PC-3 (cell line): Measurements from ENCODE around the gene ARL14EPL. TPM values are rescaled to one million over a fixed set of nuclear protein-coding genes. Genes with fewer than 3 reads are reported as not detected.

Experiments used
- ATAC-seq: fragments of 200-7000 bp; cut with Tn5 transposase; 2 replicates; pipeline ENCODE4 v1.9.1; 2020; ENCODE audit warnings: mild to moderate bottlenecking, moderate library complexity
- BruUV-seq: library from RNA; stranded (reverse); fragments of 400-500 nt; replicated peaks from 2 replicates; lab custom pipeline; 2021; lab: Mats Ljungman, UMichigan
- CTCF ChIA-PET: fragments of 300-600 bp; sonication (Branson Sonifier 250); formaldehyde crosslinking; loops from one replicate; lab custom pipeline; 2022; ENCODE audit warnings: antibody characterized with exemption; lab: Charles Lee
- POLR2A ChIA-PET: fragments of 300-600 bp; sonication (Branson Sonifier 250); formaldehyde crosslinking; loops from one replicate; lab custom pipeline; 2022; ENCODE audit warnings: antibody characterized with exemption; ENCODE audit not compliant: unreplicated experiment; lab: Charles Lee
- DNase-seq: peaks from one replicate; pipeline ENCODE4 v3.0.0-alpha.2; 2015
- H2AFZ ChIP-seq: fragments of 300-600 bp; sonication (generic); 2 replicates; pipeline ENCODE4 v1.6.0; 2016; ENCODE audit warnings: antibody characterized with exemption, low read length
- H3F3A ChIP-seq: fragments of 300-600 bp; sonication (generic); one replicate; pipeline ENCODE4 v1.6.0; 2017; ENCODE audit warnings: antibody characterized with exemption, low read length, control low read depth, mild to moderate bottlenecking; ENCODE audit not compliant: unreplicated experiment
- H3K27ac ChIP-seq: fragments of 300-600 bp; sonication (generic); 2 replicates; pipeline ENCODE4 v1.5.1; 2016; ENCODE audit warnings: mild to moderate bottlenecking, low read length
- H3K27me3 ChIP-seq: fragments of 300-600 bp; sonication (generic); 2 replicates; pipeline ENCODE4 v1.6.1; 2016; ENCODE audit warnings: low read length, mixed read lengths
- H3K36me3 ChIP-seq: fragments of 300-600 bp; sonication (generic); 2 replicates; pipeline ENCODE4 v1.6.1; 2016; ENCODE audit warnings: low read depth, mixed run types, low read length, mixed read lengths
- H3K4me1 ChIP-seq: fragments of 300-600 bp; sonication (generic); 2 replicates; pipeline ENCODE4 v1.5.1; 2016; ENCODE audit warnings: low read length; ENCODE audit not compliant: insufficient read depth
- H3K4me2 ChIP-seq: fragments of 300-600 bp; sonication (generic); 2 replicates; pipeline ENCODE4 v1.6.0; 2016; ENCODE audit warnings: low read length
- H3K4me3 ChIP-seq: fragments of 300-600 bp; sonication (generic); 2 replicates; pipeline ENCODE4 v1.5.1; 2016; ENCODE audit warnings: mild to moderate bottlenecking, low read length, mixed read lengths
- H3K79me2 ChIP-seq: fragments of 300-600 bp; sonication (generic); 2 replicates; pipeline ENCODE4 v1.6.1; 2017; ENCODE audit warnings: low read length, mixed read lengths
- H3K9ac ChIP-seq: fragments of 300-600 bp; sonication (generic); 2 replicates; pipeline ENCODE4 v1.6.0; 2016; ENCODE audit warnings: mild to moderate bottlenecking, low read length
- H3K9me2 ChIP-seq: fragments of 300-600 bp; sonication (generic); replicated peaks from 2 replicates; pipeline ENCODE4 v1.6.1; 2016; ENCODE audit warnings: mixed run types, low read length, mixed read lengths
- H3K9me3 ChIP-seq: fragments of 300-600 bp; sonication (generic); 2 replicates; pipeline ENCODE4 v1.6.1; 2016; ENCODE audit warnings: low read length, mixed read lengths
- H4K20me1 ChIP-seq: fragments of 300-600 bp; sonication (generic); 2 replicates; pipeline ENCODE4 v1.6.1; 2016; ENCODE audit warnings: low read length, mixed read lengths
- CTCF ChIP-seq: fragments of 300-600 bp; sonication (generic); conservative IDR thresholded peaks from 2 replicates; pipeline ENCODE4 v1.5.1; 2017; ENCODE audit warnings: antibody characterized with exemption, low read depth, mild to moderate bottlenecking, low read length
- EZH2 ChIP-seq: fragments of 300-600 bp; sonication (generic); IDR thresholded peaks from one replicate; pipeline ENCODE4 v1.6.1; 2017; ENCODE audit warnings: antibody characterized with exemption, mild to moderate bottlenecking, low read length; ENCODE audit not compliant: unreplicated experiment
- EZH2phosphoT487 ChIP-seq: fragments of 300-600 bp; sonication (generic); IDR thresholded peaks from 2 replicates; pipeline ENCODE4 v1.6.1; 2018; ENCODE audit warnings: mild to moderate bottlenecking, antibody characterized with exemption, low read length, borderline replicate concordance
- intact Hi-C: fragments of 100-400 bp; cut with micrococcal nuclease; formaldehyde crosslinking; loops from 2 replicates; pipeline ENCODE4 v1.9.0; 2023
- total RNA-seq: library from RNA; depleted of rRNA; stranded (reverse); fragments of >200 nt; gene quantifications from 2 replicates; pipeline ENCODE4 v1.2.3, GENCODE V29; 2014

Gene ARL14EPL
- total RNA-seq, 1 experiment from 2014 or later = not detected

GRCh38 chr5:116090302-116090701, 58.0 kb downstream of the ARL14EPL start:
- no peak overlapping the region for H3K4me3 ChIP-seq
- intact Hi-C loops = no loop called here
- H3K9me2 ChIP-seq = no peaks in the 10 kb centered on the region
- DNase-seq (no peak), ATAC-seq (no peak)
- H4K20me1 ChIP-seq = no peaks in the 10 kb centered on the region
- no peak for TF ChIP-seq EZH2
- no peak for TF ChIP-seq EZH2phosphoT487
- TF ChIP-seq CTCF = no peak
- H3K4me2 ChIP-seq = no peak overlapping the region
- peaks cover 37% of the 10 kb centered on the region for H3K79me2 ChIP-seq
- H3K27ac ChIP-seq = no peak overlapping the region
- no peak overlapping the region for H3K9ac ChIP-seq
- H3K27me3 ChIP-seq = no peaks in the 10 kb centered on the region
- ChIA-PET CTCF (no interaction called here), POLR2A (no interaction called here)
- no peak overlapping the region for H2AFZ ChIP-seq
- H3K36me3 ChIP-seq = peaks cover 8% of the 10 kb centered on the region; the same call in 1 of the 2 replicates
- no TSS peak for BruUV-seq
- no peaks in the 10 kb centered on the region for H3K4me1 ChIP-seq
- H3K9me3 ChIP-seq = no peaks in the 10 kb centered on the region
- H3F3A ChIP-seq = no peaks in the 10 kb centered on the region

GRCh38 chr5:116091416-116091815, 59.1 kb downstream of the ARL14EPL start:
- Histone ChIP-seq H3F3A (no peaks in the 10 kb centered on the region), H4K20me1 (no peaks in the 10 kb centered on the region), H3K4me1 (no peaks in the 10 kb centered on the region), H2AFZ (no peak overlapping the region), H3K27ac (no peak overlapping the region), H3K9me2 (no peaks in the 10 kb centered on the region), H3K9ac (no peak overlapping the region), H3K27me3 (no peaks in the 10 kb centered on the region), H3K4me2 (no peak overlapping the region), H3K79me2 (peaks cover 25% of the 10 kb centered on the region), H3K4me3 (no peak overlapping the region), H3K9me3 (no peaks in the 10 kb centered on the region), H3K36me3 (peaks cover 8% of the 10 kb centered on the region; the same call in 1 of the 2 replicates)
- TF ChIP-seq EZH2 (no peak), EZH2phosphoT487 (no peak), CTCF (no peak)
- BruUV-seq = no TSS peak
- ATAC-seq = no peak
- ChIA-PET CTCF (no interaction called here), POLR2A (no interaction called here)
- DNase-seq = no peak
- intact Hi-C loops = no loop called here

GRCh38 chr5:116097301-116097700, 65.0 kb downstream of the ARL14EPL start:
- ATAC-seq (no peak), DNase-seq (no peak)
- peaks cover 8% of the 10 kb centered on the region; the same call in 1 of the 2 replicates for H3K36me3 ChIP-seq
- H3K27ac ChIP-seq = no peak overlapping the region
- H3K9me2 ChIP-seq = no peaks in the 10 kb centered on the region
- no peak overlapping the region for H3K4me2 ChIP-seq
- H4K20me1 ChIP-seq = no peaks in the 10 kb centered on the region
- H3K27me3 ChIP-seq = no peaks in the 10 kb centered on the region
- no peak overlapping the region for H3K9ac ChIP-seq
- CTCF ChIA-PET = no interaction called here
- no peak overlapping the region for H3K4me3 ChIP-seq
- POLR2A ChIA-PET = no interaction called here
- no peaks in the 10 kb centered on the region for H3K4me1 ChIP-seq
- no peak overlapping the region for H2AFZ ChIP-seq
- BruUV-seq = no TSS peak
- H3F3A ChIP-seq = no peaks in the 10 kb centered on the region
- intact Hi-C loops = no loop called here
- no peak for TF ChIP-seq CTCF
- no peak for TF ChIP-seq EZH2phosphoT487
- TF ChIP-seq EZH2 = no peak
- no peaks in the 10 kb centered on the region for H3K79me2 ChIP-seq
- no peaks in the 10 kb centered on the region for H3K9me3 ChIP-seq
